ENCODE results near the gene NDUFV2. TPM values are rescaled to one million over a fixed set of nuclear protein-coding genes. Genes with fewer than 3 reads are reported as not detected.

NDUFV2 gene
- total RNA-seq, 1 experiment from 2014 or later: 211 TPM

- Mint-ChIP-seq H3K27me3 (ENCODE audit: insufficient read depth, unreplicated experiment) (no peaks in the 10 kb centered on the region), H3K4me3 (ENCODE audit: unreplicated experiment) (no peak overlapping the region), H3K27ac (ENCODE audit: unreplicated experiment) (no peak overlapping the region), H3K4me1 (ENCODE audit: low read depth, unreplicated experiment) (no peaks in the 10 kb centered on the region), H3K36me3 (ENCODE audit: insufficient read depth, unreplicated experiment) (peaks cover 74% of the 10 kb centered on the region), H3K9me3 (ENCODE audit: unreplicated experiment) (no peaks in the 10 kb centered on the region)
- CTCF ChIA-PET: no interaction called here
- Histone ChIP-seq H3K9me3 (no peaks in the 10 kb centered on the region), H3K4me3 (ENCODE audit: low read depth, low read length) (no peak overlapping the region), H3K27me3 (replicated peaks; ENCODE audit: control insufficient read depth, insufficient read depth, low read length) (no peaks in the 10 kb centered on the region), H3K4me1 (no peaks in the 10 kb centered on the region), H3K36me3 (ENCODE audit: control insufficient read depth, insufficient read depth, low read length) (peaks cover 1% of the 10 kb centered on the region; the same call in 1 of the 2 replicates)
- no TSS peak for BruUV-seq (replicated peaks)
- DNase-seq: no peak
- POLR2A ChIA-PET: no interaction called here
- TF ChIP-seq CTCF (IDR thresholded peaks at IDR 0.05; ENCODE audit: insufficient read depth in 1 of 2, low read depth in 1 of 2, low read length in 1 of 2, severe bottlenecking in 1 of 2, unreplicated experiment in 1 of 2): no peak
- intact Hi-C loops (cut with micrococcal nuclease; ENCODE audit: unreplicated experiment): no loop called here
These were observed 21.0 kb downstream of the NDUFV2 start for GRCh38 chr18:9123520-9123919.

- Mint-ChIP-seq H3K9me3 (ENCODE audit: unreplicated experiment) (no peaks in the 10 kb centered on the region), H3K27me3 (ENCODE audit: insufficient read depth, unreplicated experiment) (no peaks in the 10 kb centered on the region), H3K4me1 (ENCODE audit: low read depth, unreplicated experiment) (peaks cover 8% of the 10 kb centered on the region), H3K27ac (ENCODE audit: unreplicated experiment) (no peak overlapping the region), H3K36me3 (ENCODE audit: insufficient read depth, unreplicated experiment) (peaks cover 74% of the 10 kb centered on the region), H3K4me3 (ENCODE audit: unreplicated experiment) (no peak overlapping the region)
- CTCF ChIA-PET: no interaction called here
- no peak for TF ChIP-seq CTCF (IDR thresholded peaks at IDR 0.05; ENCODE audit: insufficient read depth in 1 of 2, low read depth in 1 of 2, low read length in 1 of 2, severe bottlenecking in 1 of 2, unreplicated experiment in 1 of 2)
- no peaks in the 10 kb centered on the region for H3K4me1 ChIP-seq
- BruUV-seq (replicated peaks): no TSS peak
- POLR2A ChIA-PET: no interaction called here
- H3K27me3 ChIP-seq (replicated peaks; ENCODE audit: control insufficient read depth, insufficient read depth, low read length): no peaks in the 10 kb centered on the region
- H3K36me3 ChIP-seq (ENCODE audit: control insufficient read depth, insufficient read depth, low read length): peaks cover 1% of the 10 kb centered on the region; the same call in 1 of the 2 replicates
- no peak for DNase-seq
- intact Hi-C loops (cut with micrococcal nuclease; ENCODE audit: unreplicated experiment): no loop called here
- no peaks in the 10 kb centered on the region for H3K9me3 ChIP-seq
- H3K4me3 ChIP-seq (ENCODE audit: low read depth, low read length): no peak overlapping the region
These were observed 22.3 kb downstream of the NDUFV2 start for GRCh38 chr18:9124824-9125223.

- ChIA-PET POLR2A (no interaction called here), CTCF (no interaction called here)
- H3K4me1 ChIP-seq: no peaks in the 10 kb centered on the region
- intact Hi-C loops (cut with micrococcal nuclease; ENCODE audit: unreplicated experiment): no loop called here
- no peaks in the 10 kb centered on the region for H3K27me3 ChIP-seq (replicated peaks; ENCODE audit: control insufficient read depth, insufficient read depth, low read length)
- peaks cover 2% of the 10 kb centered on the region; the same call in 1 of the 2 replicates for H3K36me3 ChIP-seq (ENCODE audit: control insufficient read depth, insufficient read depth, low read length)
- no peak for DNase-seq
- BruUV-seq (replicated peaks): no TSS peak
- no peak overlapping the region for H3K4me3 ChIP-seq (ENCODE audit: low read depth, low read length)
- Mint-ChIP-seq H3K4me1 (ENCODE audit: low read depth, unreplicated experiment) (peaks cover 8% of the 10 kb centered on the region), H3K36me3 (ENCODE audit: insufficient read depth, unreplicated experiment) (peaks cover 77% of the 10 kb centered on the region), H3K27me3 (ENCODE audit: insufficient read depth, unreplicated experiment) (no peaks in the 10 kb centered on the region), H3K27ac (ENCODE audit: unreplicated experiment) (no peak overlapping the region), H3K4me3 (ENCODE audit: unreplicated experiment) (no peak overlapping the region), H3K9me3 (ENCODE audit: unreplicated experiment) (no peaks in the 10 kb centered on the region)
- H3K9me3 ChIP-seq: no peaks in the 10 kb centered on the region
- TF ChIP-seq CTCF (IDR thresholded peaks at IDR 0.05; ENCODE audit: insufficient read depth in 1 of 2, low read depth in 1 of 2, low read length in 1 of 2, severe bottlenecking in 1 of 2, unreplicated experiment in 1 of 2): no peak
These were observed 23.8 kb downstream of the NDUFV2 start for GRCh38 chr18:9126337-9126736.
